Erythroblast (primary cell): ENCODE results near the gene RPS6KA2.

Source experiments
- GATA1 ChIP-seq: IDR thresholded peaks from 2 replicates; pipeline ENCODE4 v1.6.1; 2011; ENCODE audit warnings: low read depth, mild to moderate bottlenecking, control low read depth, low read length, moderate library complexity
- POLR2A ChIP-seq: IDR thresholded peaks from 2 replicates; pipeline ENCODE4 v1.6.1; 2011; ENCODE audit warnings: mild to moderate bottlenecking, low read length

GRCh38 chr6:166406197-166406596 lies 220.9 kb downstream of the RPS6KA2 start:
- TF ChIP-seq POLR2A, result no peak
- TF ChIP-seq GATA1, result no peak
